ENCODE results near the gene PRRG4. TPM values are rescaled to one million over a fixed set of nuclear protein-coding genes. Genes with fewer than 3 reads are reported as not detected.
A peak's percentile ranks its signal among the peaks of the same experiment; 100 is the strongest.

Gene PRRG4
- total and polyA plus RNA-seq, 2 experiments from 2014 or later: 1.6 to 1.9 TPM

DNA sequence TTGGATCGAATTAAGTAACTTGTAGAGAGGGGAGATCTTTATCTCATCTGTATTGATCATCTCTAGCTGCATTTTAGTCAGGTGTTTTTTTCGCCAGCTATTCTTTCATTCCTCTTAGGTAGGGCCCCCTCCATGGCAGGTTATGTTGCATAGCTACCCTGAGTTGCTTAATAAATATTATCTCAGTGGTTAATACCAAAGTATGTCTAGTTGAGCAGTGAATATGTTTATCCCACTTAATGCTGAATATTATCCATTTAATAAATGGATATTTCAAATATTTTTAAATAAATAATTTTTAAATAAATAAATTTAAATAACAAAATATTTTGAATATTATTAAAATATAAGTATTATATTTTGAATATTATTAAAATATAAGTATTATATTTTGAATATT is 9.6 kb downstream of the PRRG4 start (continued):
- TF ChIP-seq, protein P1, sequence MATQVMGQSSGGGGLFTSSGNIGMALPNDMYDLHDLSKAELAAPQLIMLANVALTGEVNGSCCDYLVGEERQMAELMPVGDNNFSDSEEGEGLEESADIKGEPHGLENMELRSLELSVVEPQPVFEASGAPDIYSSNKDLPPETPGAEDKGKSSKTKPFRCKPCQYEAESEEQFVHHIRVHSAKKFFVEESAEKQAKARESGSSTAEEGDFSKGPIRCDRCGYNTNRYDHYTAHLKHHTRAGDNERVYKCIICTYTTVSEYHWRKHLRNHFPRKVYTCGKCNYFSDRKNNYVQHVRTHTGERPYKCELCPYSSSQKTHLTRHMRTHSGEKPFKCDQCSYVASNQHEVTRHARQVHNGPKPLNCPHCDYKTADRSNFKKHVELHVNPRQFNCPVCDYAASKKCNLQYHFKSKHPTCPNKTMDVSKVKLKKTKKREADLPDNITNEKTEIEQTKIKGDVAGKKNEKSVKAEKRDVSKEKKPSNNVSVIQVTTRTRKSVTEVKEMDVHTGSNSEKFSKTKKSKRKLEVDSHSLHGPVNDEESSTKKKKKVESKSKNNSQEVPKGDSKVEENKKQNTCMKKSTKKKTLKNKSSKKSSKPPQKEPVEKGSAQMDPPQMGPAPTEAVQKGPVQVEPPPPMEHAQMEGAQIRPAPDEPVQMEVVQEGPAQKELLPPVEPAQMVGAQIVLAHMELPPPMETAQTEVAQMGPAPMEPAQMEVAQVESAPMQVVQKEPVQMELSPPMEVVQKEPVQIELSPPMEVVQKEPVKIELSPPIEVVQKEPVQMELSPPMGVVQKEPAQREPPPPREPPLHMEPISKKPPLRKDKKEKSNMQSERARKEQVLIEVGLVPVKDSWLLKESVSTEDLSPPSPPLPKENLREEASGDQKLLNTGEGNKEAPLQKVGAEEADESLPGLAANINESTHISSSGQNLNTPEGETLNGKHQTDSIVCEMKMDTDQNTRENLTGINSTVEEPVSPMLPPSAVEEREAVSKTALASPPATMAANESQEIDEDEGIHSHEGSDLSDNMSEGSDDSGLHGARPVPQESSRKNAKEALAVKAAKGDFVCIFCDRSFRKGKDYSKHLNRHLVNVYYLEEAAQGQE (IDR thresholded peaks at IDR 0.05; ENCODE audit: unreplicated experiment): no peak
- TF ChIP-seq POLR2AphosphoS5 (IDR thresholded peaks at IDR 0.05; ENCODE audit: low read depth) (no peak), ETS1 (IDR thresholded peaks at IDR 0.05) (no peak), NANOG (IDR thresholded peaks at IDR 0.05; ENCODE audit: borderline replicate concordance) (no peak), CTCF (conservative IDR thresholded peaks at IDR 0.05; ENCODE audit: low read depth in 2 of 2) (no peak)

DNA sequence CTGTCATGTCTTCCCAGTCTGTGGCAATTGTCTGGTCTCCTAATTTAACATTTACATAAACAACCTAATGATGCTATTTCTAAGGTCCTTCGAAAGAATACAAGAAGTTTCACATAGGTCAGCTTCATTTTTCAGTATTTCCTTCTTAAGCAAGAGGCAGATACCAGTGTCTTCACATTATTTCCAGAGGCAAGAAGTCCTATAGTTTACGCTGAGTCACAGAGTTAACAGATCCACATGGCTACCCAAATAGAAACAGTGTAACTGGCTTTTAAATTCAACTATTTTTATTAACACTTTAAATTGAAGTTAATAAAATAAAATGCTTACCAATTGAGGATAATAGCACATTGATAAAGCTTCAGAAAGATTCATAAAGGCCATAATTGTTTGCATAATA is 10.9 kb downstream of the PRRG4 start:
- H3K27me3 ChIP-seq (ENCODE audit: insufficient read depth): no peaks in the 10 kb centered on the region
- ATAC-seq (no peak), DNase-seq (ENCODE audit: low spot score) (no peak)
- H3K36me3 ChIP-seq (ENCODE audit: insufficient read depth): no peaks in the 10 kb centered on the region
- no peaks in the 10 kb centered on the region for H3K4me1 ChIP-seq (ENCODE audit: insufficient read depth)
- no peaks in the 10 kb centered on the region for H3K79me2 ChIP-seq (replicated peaks; ENCODE audit: insufficient read depth)
- TF ChIP-seq NANOG (IDR thresholded peaks at IDR 0.05; ENCODE audit: borderline replicate concordance) (no peak), CTCF (conservative IDR thresholded peaks at IDR 0.05; ENCODE audit: low read depth in 2 of 2) (no peak), ETS1 (IDR thresholded peaks at IDR 0.05) (no peak), JUNB (IDR thresholded peaks at IDR 0.05; ENCODE audit: unreplicated experiment) (no peak), ZNF331 (CRISPR knock-in tag; IDR thresholded peaks at IDR 0.05; ENCODE audit: low read depth) (no peak), EZH2 (IDR thresholded peaks at IDR 0.05; ENCODE audit: low read depth, unreplicated experiment) (no peak), STAT1 (IDR thresholded peaks at IDR 0.05; ENCODE audit: unreplicated experiment) (no peak), CREB1 (CRISPR knock-in tag; IDR thresholded peaks at IDR 0.05; ENCODE audit: low read depth) (no peak), EZH2phosphoT487 (IDR thresholded peaks at IDR 0.05; ENCODE audit: unreplicated experiment) (no peak), POLR2AphosphoS5 (IDR thresholded peaks at IDR 0.05; ENCODE audit: low read depth) (no peak), ZNF114 (CRISPR knock-in tag; IDR thresholded peaks at IDR 0.05) (no peak)
- TF ChIP-seq, protein P1 (IDR thresholded peaks at IDR 0.05; ENCODE audit: unreplicated experiment): no peak
- H3F3A ChIP-seq (replicated peaks; ENCODE audit: low read depth): no peaks in the 10 kb centered on the region
- no peaks in the 10 kb centered on the region for H3K9me2 ChIP-seq (ENCODE audit: insufficient read depth)
- no peaks in the 10 kb centered on the region for H3K36me3 Mint-ChIP-seq (ENCODE audit: low read depth)
- H2AFZ ChIP-seq: no peak overlapping the region
- no peaks in the 10 kb centered on the region for H4K20me1 ChIP-seq (replicated peaks; ENCODE audit: insufficient read depth)
- H3K4me1 Mint-ChIP-seq: peaks cover 5% of the 10 kb centered on the region; the same call in 2 of the 3 replicates
- H3K9me3 Mint-ChIP-seq: no peaks in the 10 kb centered on the region
- H3K27ac ChIP-seq (ENCODE audit: low read depth): no peak overlapping the region
- no peak overlapping the region for H3K4me3 Mint-ChIP-seq
- H3K27ac Mint-ChIP-seq: peak overlapping the region; percentile 87
- H3K4me2 ChIP-seq: no peak overlapping the region
- no peak overlapping the region for H3K4me3 ChIP-seq
- no peaks in the 10 kb centered on the region for H3K27me3 Mint-ChIP-seq (ENCODE audit: insufficient read depth, low read depth, poor library complexity)
